HG02588 (cell line): Measurements from ENCODE around the gene CCDC177.
"Not testable (repeated sequence)": the region's sequence is repeated elsewhere in the genome, so short reads cannot be mapped to it uniquely, and the experiment has no call there.

Source experiments
- ATAC-seq: cut with Tn5 transposase; IDR thresholded peaks from one replicate; pipeline ENCODE4 v1.9.1; 2021; ENCODE audit warnings: mild to moderate bottlenecking, moderate library complexity; ENCODE audit not compliant: unreplicated experiment

Gene CCDC177

GRCh38 chr14:69600304-69600891 lies 25.7 kb upstream of the CCDC177 start:
- ATAC-seq: no peak

DNA sequence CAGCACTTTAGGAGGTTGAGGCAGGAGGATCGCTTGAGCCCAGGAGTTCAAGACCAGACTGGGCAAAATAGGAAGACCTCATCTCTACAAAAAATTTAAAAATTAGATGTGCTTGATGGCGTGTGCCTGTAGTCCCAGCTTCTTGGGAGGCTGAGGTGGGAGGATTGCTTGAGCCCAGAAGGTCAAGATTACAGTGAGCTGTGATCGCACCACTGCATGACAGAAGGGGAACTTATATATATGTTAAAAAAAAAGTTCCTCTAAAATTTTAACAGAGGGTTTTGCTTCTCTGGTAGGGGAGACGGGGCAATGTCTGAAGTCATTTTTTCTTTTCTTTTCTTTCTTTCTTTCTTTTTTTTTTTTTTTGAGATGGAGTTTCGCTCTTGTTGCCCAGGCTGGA lies 24.8 kb upstream of the CCDC177 start:
- not testable (repeated sequence) for ATAC-seq

DNA sequence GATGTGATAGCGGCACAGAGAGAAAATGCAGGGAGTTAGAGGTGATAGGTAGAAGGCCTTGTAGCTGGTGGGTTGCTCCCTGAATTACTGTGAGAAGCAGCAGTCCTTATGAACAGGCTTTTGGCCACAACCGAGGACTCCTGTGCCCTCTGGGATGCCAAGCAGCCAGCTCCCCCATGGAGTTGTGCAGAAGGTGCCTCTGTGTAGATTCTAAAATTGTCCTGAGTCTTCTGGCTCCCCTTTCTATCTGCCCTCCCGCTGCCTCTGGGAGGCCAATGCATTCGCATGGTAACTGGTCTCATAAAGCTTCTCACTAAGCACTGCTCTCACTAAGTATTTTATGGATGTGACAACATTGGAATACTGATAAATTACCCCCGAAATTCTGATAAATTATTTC lies 20.7 kb upstream of the CCDC177 start:
- ATAC-seq: no peak

- no peak for ATAC-seq
These were observed 20.2 kb upstream of the CCDC177 start for GRCh38 chr14:69594846-69595245.

DNA sequence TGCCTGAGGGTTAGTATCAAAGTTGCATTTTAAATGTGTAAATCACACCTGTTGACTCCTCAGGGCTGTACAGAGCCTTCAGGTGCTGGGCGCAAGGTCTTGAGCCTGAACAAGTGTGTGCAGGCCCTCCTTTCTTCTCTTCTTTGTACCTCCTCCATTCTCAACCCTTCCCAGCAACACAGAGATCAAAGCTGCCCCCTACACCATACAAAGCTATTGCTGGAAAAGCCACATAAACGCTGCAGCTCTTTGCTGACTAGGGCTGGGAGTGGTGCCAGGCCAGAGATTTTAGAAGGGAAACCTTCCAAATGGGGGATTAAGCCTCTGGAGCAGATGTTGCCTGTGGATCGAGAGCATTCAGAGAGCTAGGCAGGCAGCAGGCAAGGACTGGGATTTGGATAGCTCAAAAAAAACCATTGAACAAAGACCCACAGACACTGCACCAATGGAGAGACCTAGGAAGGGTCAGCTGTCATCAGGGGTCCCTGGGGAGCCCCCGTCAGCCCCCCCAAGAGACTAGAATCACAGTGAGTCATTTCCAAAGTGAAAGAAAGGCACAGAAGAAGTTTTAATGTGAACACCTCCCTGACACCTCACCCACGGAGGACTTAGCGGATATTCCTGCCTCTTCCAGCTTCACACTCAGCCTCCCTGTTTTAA lies 18.5 kb upstream of the CCDC177 start:
- ATAC-seq: no peak

DNA sequence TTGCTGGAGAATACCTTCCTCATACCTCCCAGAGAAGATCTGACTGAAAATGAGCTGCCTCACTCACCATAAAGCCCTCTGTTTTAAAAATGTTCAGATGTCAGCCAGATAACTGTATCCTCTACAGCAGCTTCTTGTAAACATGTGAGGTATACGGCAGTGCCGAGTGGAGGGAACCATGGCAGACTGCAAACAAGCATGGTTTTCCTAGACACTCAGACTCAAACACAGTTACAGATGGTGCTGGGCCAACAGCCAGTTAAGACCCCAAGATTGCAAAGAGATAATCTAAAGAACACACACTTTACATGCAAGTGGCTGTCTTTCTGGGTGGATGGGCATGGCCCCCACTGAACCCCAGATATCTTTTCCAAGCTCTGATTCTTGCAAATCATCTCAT lies 16.6 kb upstream of the CCDC177 start:
- ATAC-seq: no peak

GRCh38 chr14:69587389-69587788 lies 12.7 kb upstream of the CCDC177 start:
- no peak for ATAC-seq

- no peak for ATAC-seq
These were observed 11.7 kb upstream of the CCDC177 start for GRCh38 chr14:69586404-69586803.

GRCh38 chr14:69584389-69584788 lies 9.7 kb upstream of the CCDC177 start:
- ATAC-seq: no peak

GRCh38 chr14:69582829-69583228 lies 8.2 kb upstream of the CCDC177 start:
- no peak for ATAC-seq

- ATAC-seq: no peak
These were observed 7.5 kb upstream of the CCDC177 start for GRCh38 chr14:69582212-69582611.

DNA sequence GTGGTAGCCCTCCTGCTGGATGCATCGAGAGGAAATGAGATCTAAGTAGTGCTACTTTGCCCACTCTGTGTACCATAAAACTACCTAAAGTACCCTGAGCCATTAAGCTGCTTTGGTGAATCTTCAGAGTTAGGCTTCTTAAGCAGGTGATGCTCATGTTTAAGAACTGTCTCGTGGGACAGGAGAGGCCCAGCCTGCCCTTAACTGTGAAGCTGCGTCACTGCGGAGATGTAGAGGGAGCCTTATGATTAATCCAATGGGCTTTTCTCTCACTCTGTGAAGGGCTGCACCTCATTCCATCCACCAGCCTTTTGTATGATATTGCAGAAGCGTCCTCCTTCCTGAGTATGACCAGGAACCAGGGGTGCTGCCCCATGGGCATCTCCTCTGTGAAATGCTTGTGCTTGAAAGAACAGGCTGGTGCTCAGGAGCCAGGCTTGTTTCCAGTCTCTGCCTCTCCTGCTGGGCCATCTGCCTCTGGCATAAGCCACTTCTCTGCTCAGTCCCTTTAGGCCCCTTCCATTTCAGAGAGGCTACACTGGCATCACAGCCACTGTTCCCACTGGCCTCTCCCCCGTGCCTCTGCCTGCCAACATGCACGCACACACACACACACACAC lies 6.8 kb upstream of the CCDC177 start:
- no peak for ATAC-seq

GRCh38 chr14:69580009-69580577 lies 5.4 kb upstream of the CCDC177 start:
- ATAC-seq: no peak

- no peak for ATAC-seq
These were observed 4.8 kb upstream of the CCDC177 start for GRCh38 chr14:69579476-69579875.

DNA sequence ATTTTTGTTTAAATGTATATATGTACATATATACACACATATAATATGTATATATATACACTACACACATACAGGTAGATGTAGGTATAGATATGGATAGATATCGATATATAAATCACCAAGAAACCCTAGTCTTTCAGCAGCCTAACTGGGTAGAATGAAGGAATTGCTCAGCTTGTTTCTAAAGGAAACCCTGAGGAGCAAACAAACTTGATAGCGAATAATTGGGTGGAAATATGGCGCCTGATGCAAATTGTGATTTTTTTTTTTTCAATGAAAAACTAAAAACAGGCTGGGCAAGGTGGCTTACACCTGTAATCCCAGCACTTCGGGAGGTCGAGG lies 254 bp upstream of the CCDC177 start:
- no peak for ATAC-seq

GRCh38 chr14:69573831-69574262 lies 824 bp downstream of the CCDC177 start:
- ATAC-seq: no peak

- no peak for ATAC-seq
These were observed 1.4 kb downstream of the CCDC177 start for GRCh38 chr14:69573205-69573830.

DNA sequence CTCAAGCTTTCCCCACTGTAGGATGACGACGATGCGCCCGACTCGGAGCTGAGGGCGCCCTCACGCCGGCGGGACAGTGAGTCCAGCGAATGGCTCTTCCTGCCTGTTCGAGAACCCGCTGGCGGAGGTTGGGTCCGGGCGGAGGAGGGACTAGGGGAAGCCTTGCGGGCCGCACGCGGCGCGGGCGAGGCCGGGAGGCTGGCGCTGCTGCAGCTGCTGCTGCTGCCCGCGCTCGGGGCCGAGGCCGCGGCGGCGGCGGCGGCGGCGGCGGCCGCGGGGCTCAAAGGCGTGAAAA lies 1.9 kb downstream of the CCDC177 start:
- ATAC-seq: no peak

DNA sequence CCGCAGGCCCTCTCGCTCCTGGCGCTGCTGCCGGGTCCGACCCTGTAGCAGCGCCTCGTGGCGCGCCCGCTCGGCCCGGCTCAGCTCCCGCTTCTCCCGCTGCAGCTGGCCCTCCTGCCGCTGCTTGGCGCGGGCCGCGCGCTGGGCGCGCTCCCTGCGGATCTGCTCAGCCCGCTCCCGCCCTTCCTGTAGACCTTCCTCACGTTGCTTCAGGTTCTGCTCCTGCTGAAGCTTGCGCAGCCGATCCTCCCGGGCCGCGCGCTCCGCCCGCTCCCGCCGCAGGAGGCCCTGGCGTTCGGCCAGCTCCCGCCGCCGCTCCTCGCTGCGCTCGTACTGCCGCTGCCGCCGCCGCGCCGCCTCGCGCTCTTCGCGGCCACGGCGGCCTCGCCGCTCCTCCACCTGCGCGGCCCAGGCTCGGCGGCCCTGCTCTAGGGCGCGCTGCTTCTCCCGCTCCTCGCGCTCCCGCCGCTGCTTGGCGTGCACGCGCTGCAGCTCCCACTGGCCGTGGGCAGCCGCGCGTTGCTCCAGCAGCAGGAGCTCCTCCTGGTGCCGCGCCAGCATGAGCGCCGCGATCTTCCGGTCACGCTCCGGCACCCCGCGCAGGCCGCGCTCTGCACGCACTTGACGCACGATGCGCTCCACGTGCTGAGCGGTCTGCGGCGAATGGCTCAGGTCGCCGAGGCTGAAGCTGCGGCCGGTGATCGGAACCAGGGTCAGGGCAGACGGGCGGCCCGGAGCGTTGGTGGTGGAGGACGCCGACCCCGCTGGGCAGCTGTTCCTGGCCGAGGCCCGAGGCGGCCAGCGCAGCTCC lies 2.4 kb downstream of the CCDC177 start:
- no peak for ATAC-seq

- ATAC-seq: no peak
These were observed 3.1 kb downstream of the CCDC177 start for GRCh38 chr14:69571449-69572029.

- ATAC-seq: no peak
These were observed 3.8 kb downstream of the CCDC177 start for GRCh38 chr14:69570836-69571330.
